HCT116 (cell line): Measurements from ENCODE around the gene FMN1. TPM values are rescaled to one million over a fixed set of nuclear protein-coding genes. Genes with fewer than 3 reads are reported as not detected.
A peak's percentile ranks its signal among the peaks of the same experiment; 100 is the strongest.

Experiments used
- ATAC-seq: fragments of 200-7000 bp; cut with Tn5 transposase; 2 replicates; pipeline ENCODE4 v1.9.1; 2020; ENCODE audit warnings: mild to moderate bottlenecking, moderate library complexity
- BruUV-seq: library from RNA; stranded (reverse); fragments of 400-500 nt; replicated peaks from 2 replicates; lab custom pipeline; 2021; lab: Mats Ljungman, UMichigan
- CTCF ChIA-PET: fragments of 300-600 bp; sonication (Branson Sonifier 250); formaldehyde crosslinking; loops from one replicate; lab custom pipeline; 2021; ENCODE audit warnings: antibody characterized with exemption; lab: Charles Lee
- POLR2A ChIA-PET: fragments of 300-600, 350-600 bp; sonication (Branson Sonifier 250); formaldehyde crosslinking; loops from one replicate; lab custom pipeline; 2021; ENCODE audit warnings: antibody characterized with exemption; lab: Charles Lee
- RAD21 ChIA-PET, 2 experiments: fragments of 300-600 bp; sonication (Branson Sonifier 250); formaldehyde crosslinking; loops; one replicate each; lab custom pipeline; 2023; ENCODE audit warnings: low total read pairs in 2 of 2; ENCODE audit not compliant: uncharacterized antibody in 2 of 2, unreplicated experiment in 2 of 2, low non-redundant PET in 1 of 2; lab: Charles Lee
- DNase-seq: peaks from one replicate; pipeline ENCODE4 v3.0.0-alpha.2; 2010; ENCODE audit warnings: low read depth, low spot score
- H2AFZ ChIP-seq: fragments of 200-600 bp; shearing (Covaris generic), sonication (generic); 2 replicates; pipeline ENCODE4 v1.6.1; 2017; ENCODE audit warnings: low read depth, mixed run types, mixed read lengths, antibody characterized with exemption, low read length; ENCODE audit not compliant: poor library complexity, severe bottlenecking
- H3K27ac ChIP-seq: 2 replicates; pipeline ENCODE4 v1.5.1; 2012; ENCODE audit warnings: low read depth, low read length
- H3K27me3 ChIP-seq: fragments of 200-600 bp; sonication (generic); 2 replicates; pipeline ENCODE4 v1.6.1; 2016; ENCODE audit warnings: mixed run types, low read length, mixed read lengths; ENCODE audit not compliant: insufficient read depth
- H3K36me3 ChIP-seq, 2 experiments: fragments of 200-500 bp in 1 of 2; fragments of 200-600 bp in 1 of 2; sonication (Bioruptor generic) in 1 of 2; sonication (generic) in 1 of 2; 2 replicates each; pipeline versions ENCODE4 v1.5.1 to v1.6.1; 2014 to 2016; ENCODE audit warnings: low read length in 2 of 2, inconsistent platforms in 1 of 2, mixed read lengths in 1 of 2, mixed run types in 1 of 2; ENCODE audit not compliant: insufficient read depth in 2 of 2, control insufficient read depth in 1 of 2
- H3K4me1 ChIP-seq, 2 experiments: fragments of 200-600 bp in 1 of 2; sonication (generic) in 1 of 2; 2 replicates each; pipeline versions ENCODE4 v1.5.1 to v1.6.1; 2012 to 2017; ENCODE audit warnings: low read length in 2 of 2, inconsistent platforms in 1 of 2, mild to moderate bottlenecking in 1 of 2, mixed read lengths in 1 of 2, mixed run types in 1 of 2, moderate library complexity in 1 of 2; ENCODE audit not compliant: insufficient read depth in 2 of 2, control insufficient read depth in 1 of 2
- H3K4me2 ChIP-seq: fragments of 200-600 bp; sonication (generic); 2 replicates; pipeline ENCODE4 v1.6.1; 2017; ENCODE audit warnings: mixed run types, low read length, mixed read lengths
- H3K4me3 ChIP-seq, 2 experiments: fragments of 200-600 bp in 1 of 2; sonication (generic) in 1 of 2; replicated peaks in 1 of 2; 2 replicates each; pipeline ENCODE4 v1.5.1; 2011 to 2016; ENCODE audit warnings: low read length in 2 of 2, control low read depth in 1 of 2, low read depth in 1 of 2, mild to moderate bottlenecking in 1 of 2, mixed read lengths in 1 of 2, mixed run types in 1 of 2
- H3K79me2 ChIP-seq: fragments of 200-600 bp; sonication (generic); 2 replicates; pipeline ENCODE4 v1.6.1; 2017; ENCODE audit warnings: mild to moderate bottlenecking, mixed run types, low read length, moderate library complexity, mixed read lengths; ENCODE audit not compliant: insufficient read depth
- H3K9ac ChIP-seq: fragments of 200-600 bp; sonication (generic); 2 replicates; pipeline ENCODE4 v1.6.1; 2016; ENCODE audit warnings: low read length, mixed read lengths
- H3K9me2 ChIP-seq: fragments of 200-600 bp; sonication (generic), shearing (Covaris generic); 2 replicates; pipeline ENCODE4 v1.6.1; 2017; ENCODE audit warnings: mixed run types, mild to moderate bottlenecking, moderate library complexity; ENCODE audit not compliant: insufficient read depth
- H3K9me3 ChIP-seq, 2 experiments: fragments of 200-500 bp in 1 of 2; fragments of 200-600 bp in 1 of 2; sonication (Bioruptor generic) in 1 of 2; sonication (generic) in 1 of 2; 2 replicates each; pipeline ENCODE4 v1.6.1; 2014 to 2017; ENCODE audit warnings: low read length in 2 of 2, mixed read lengths in 2 of 2, inconsistent platforms in 1 of 2, low read depth in 1 of 2, mild to moderate bottlenecking in 1 of 2, mixed run types in 1 of 2, moderate library complexity in 1 of 2; ENCODE audit not compliant: control insufficient read depth in 1 of 2, insufficient read depth in 1 of 2
- H4K20me1 ChIP-seq: fragments of 200-600 bp; sonication (generic), shearing (Covaris generic); 2 replicates; pipeline ENCODE4 v1.6.1; 2017; ENCODE audit warnings: mixed run types, mild to moderate bottlenecking, moderate library complexity; ENCODE audit not compliant: insufficient read depth
- ELF1 ChIP-seq: IDR thresholded peaks from 2 replicates; pipeline ENCODE4 v1.6.1; 2012; ENCODE audit warnings: low read depth, borderline replicate concordance
- FOSL1 ChIP-seq: IDR thresholded peaks from 2 replicates; pipeline ENCODE4 v1.6.1; 2012; ENCODE audit warnings: low read depth
- JUND ChIP-seq: IDR thresholded peaks from 2 replicates; pipeline ENCODE4 v1.6.1; 2012
- RAD21 ChIP-seq: IDR thresholded peaks from 2 replicates; pipeline ENCODE4 v1.6.1; 2012; ENCODE audit warnings: low read depth, mild to moderate bottlenecking
- SRF ChIP-seq: IDR thresholded peaks from 2 replicates; pipeline ENCODE4 v1.6.1; 2012; ENCODE audit warnings: low read depth
- TCF7L2 ChIP-seq: IDR thresholded peaks from 2 replicates; pipeline ENCODE4 v1.7.0; 2011; ENCODE audit warnings: borderline replicate concordance, inconsistent platforms; ENCODE audit not compliant: insufficient read depth, insufficient read length; ENCODE audit errors: extremely low read depth
- intact Hi-C: fragments of 100-400 bp; cut with micrococcal nuclease; formaldehyde crosslinking; loops from 2 replicates; pipeline ENCODE4 v1.10.0; 2022
- total RNA-seq: library from RNA; stranded (reverse); gene quantifications from one replicate; pipeline ENCODE4 v1.2.1, GENCODE V29; 2021; ENCODE audit not compliant: unreplicated experiment
- TF ChIP-seq, protein P1 (sequence below), 3 experiments: fragments of 200-600 bp in 1 of 3; sonication (generic) in 1 of 3; IDR thresholded peaks in 2 of 3; conservative IDR thresholded peaks in 1 of 3; 2 replicates each; pipeline ENCODE4 v1.5.1; 2012 to 2017; ENCODE audit warnings: low read depth in 2 of 3, low read length in 2 of 3, antibody characterized with exemption in 1 of 3, borderline replicate concordance in 1 of 3, control low read depth in 1 of 3, mild to moderate bottlenecking in 1 of 3, mixed read lengths in 1 of 3, mixed run types in 1 of 3, moderate library complexity in 1 of 3; ENCODE audit not compliant: insufficient read depth in 1 of 3
- TF ChIP-seq, protein P2 (sequence below): IDR thresholded peaks from 2 replicates; pipeline ENCODE4 v1.6.1; 2012; ENCODE audit warnings: low read depth
- TF ChIP-seq, protein P3 (sequence below): IDR thresholded peaks from 2 replicates; pipeline ENCODE4 v1.6.1; 2011; ENCODE audit warnings: mild to moderate bottlenecking, low read length, moderate library complexity; ENCODE audit not compliant: insufficient replicate concordance; ENCODE audit errors: extremely low read depth

FMN1 gene
- total RNA-seq, 1 experiment from 2014 or later: 0.39 TPM

DNA sequence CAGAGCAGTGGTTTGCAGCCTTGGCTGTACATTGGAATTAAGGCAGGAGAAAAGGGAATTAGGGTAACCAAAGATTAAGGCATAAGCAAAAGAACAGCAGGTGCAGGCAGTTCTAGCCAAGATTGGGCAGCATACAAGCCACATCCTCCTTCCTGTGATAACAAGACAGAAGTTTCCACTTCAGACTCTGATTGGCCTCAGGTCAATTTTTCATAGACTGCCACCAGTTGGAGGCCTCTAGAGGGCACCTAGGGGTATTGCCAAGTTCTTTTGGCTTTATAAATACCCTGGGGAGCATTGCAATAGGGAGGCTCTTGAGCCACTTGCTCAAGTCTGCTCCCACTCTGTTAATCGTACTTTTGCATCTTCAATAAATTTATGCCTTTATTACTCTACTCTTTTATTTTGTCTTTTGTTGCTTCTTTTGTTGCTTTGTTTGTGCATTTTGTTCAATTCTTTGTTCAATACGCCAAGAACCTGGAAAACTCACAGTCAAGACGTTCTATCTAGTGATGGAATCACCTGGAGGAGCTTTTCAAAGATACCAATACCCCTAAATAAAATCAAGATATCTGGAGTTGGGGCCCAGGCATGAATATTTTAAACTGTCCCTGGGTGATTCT is 32.2 kb upstream of the FMN1 start:
- intact Hi-C loops: loop anchor here (10.0 kb wide), 1 partner anchor 142 kb away; no protein-coding TSS in a partner anchor
- Histone ChIP-seq H2AFZ (no peak overlapping the region), H4K20me1 (no peaks in the 10 kb centered on the region), H3K4me3 (no peak overlapping the region), H3K4me1 (no peaks in the 10 kb centered on the region), H3K27ac (no peak overlapping the region), H3K4me2 (no peak overlapping the region), H3K36me3 (no peaks in the 10 kb centered on the region), H3K9me2 (no peaks in the 10 kb centered on the region), H3K27me3 (no peaks in the 10 kb centered on the region), H3K9me3 (no peaks in the 10 kb centered on the region), H3K79me2 (no peaks in the 10 kb centered on the region), H3K9ac (no peak overlapping the region)
- CTCF ChIA-PET: interaction anchor here (0.9 to 1.5 kb wide), 2 partner anchors 11 to 474 kb away, joined by 4 to 6 read pairs; no protein-coding TSS in a partner anchor
- TF ChIP-seq RAD21: peak; percentile 27; the same call in 1 of the 2 replicates
- TF ChIP-seq, protein P1, sequence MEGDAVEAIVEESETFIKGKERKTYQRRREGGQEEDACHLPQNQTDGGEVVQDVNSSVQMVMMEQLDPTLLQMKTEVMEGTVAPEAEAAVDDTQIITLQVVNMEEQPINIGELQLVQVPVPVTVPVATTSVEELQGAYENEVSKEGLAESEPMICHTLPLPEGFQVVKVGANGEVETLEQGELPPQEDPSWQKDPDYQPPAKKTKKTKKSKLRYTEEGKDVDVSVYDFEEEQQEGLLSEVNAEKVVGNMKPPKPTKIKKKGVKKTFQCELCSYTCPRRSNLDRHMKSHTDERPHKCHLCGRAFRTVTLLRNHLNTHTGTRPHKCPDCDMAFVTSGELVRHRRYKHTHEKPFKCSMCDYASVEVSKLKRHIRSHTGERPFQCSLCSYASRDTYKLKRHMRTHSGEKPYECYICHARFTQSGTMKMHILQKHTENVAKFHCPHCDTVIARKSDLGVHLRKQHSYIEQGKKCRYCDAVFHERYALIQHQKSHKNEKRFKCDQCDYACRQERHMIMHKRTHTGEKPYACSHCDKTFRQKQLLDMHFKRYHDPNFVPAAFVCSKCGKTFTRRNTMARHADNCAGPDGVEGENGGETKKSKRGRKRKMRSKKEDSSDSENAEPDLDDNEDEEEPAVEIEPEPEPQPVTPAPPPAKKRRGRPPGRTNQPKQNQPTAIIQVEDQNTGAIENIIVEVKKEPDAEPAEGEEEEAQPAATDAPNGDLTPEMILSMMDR (IDR thresholded peaks at IDR 0.05 in 2 of 3, conservative IDR thresholded peaks at IDR 0.05 in 1 of 3; ENCODE audit: borderline replicate concordance in 1 of 3, insufficient read depth in 1 of 3, low read depth in 2 of 3, low read length in 2 of 3): peak; percentile 12 to 69 (median 58); a peak in 4 of 6 replicates
- TF ChIP-seq TCF7L2: no peak
- TF ChIP-seq, protein P2, sequence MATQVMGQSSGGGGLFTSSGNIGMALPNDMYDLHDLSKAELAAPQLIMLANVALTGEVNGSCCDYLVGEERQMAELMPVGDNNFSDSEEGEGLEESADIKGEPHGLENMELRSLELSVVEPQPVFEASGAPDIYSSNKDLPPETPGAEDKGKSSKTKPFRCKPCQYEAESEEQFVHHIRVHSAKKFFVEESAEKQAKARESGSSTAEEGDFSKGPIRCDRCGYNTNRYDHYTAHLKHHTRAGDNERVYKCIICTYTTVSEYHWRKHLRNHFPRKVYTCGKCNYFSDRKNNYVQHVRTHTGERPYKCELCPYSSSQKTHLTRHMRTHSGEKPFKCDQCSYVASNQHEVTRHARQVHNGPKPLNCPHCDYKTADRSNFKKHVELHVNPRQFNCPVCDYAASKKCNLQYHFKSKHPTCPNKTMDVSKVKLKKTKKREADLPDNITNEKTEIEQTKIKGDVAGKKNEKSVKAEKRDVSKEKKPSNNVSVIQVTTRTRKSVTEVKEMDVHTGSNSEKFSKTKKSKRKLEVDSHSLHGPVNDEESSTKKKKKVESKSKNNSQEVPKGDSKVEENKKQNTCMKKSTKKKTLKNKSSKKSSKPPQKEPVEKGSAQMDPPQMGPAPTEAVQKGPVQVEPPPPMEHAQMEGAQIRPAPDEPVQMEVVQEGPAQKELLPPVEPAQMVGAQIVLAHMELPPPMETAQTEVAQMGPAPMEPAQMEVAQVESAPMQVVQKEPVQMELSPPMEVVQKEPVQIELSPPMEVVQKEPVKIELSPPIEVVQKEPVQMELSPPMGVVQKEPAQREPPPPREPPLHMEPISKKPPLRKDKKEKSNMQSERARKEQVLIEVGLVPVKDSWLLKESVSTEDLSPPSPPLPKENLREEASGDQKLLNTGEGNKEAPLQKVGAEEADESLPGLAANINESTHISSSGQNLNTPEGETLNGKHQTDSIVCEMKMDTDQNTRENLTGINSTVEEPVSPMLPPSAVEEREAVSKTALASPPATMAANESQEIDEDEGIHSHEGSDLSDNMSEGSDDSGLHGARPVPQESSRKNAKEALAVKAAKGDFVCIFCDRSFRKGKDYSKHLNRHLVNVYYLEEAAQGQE: no peak
- no peak for TF ChIP-seq SRF
- no peak for TF ChIP-seq JUND
- TF ChIP-seq ELF1: no peak
- no peak for TF ChIP-seq FOSL1
- TF ChIP-seq, protein P3, sequence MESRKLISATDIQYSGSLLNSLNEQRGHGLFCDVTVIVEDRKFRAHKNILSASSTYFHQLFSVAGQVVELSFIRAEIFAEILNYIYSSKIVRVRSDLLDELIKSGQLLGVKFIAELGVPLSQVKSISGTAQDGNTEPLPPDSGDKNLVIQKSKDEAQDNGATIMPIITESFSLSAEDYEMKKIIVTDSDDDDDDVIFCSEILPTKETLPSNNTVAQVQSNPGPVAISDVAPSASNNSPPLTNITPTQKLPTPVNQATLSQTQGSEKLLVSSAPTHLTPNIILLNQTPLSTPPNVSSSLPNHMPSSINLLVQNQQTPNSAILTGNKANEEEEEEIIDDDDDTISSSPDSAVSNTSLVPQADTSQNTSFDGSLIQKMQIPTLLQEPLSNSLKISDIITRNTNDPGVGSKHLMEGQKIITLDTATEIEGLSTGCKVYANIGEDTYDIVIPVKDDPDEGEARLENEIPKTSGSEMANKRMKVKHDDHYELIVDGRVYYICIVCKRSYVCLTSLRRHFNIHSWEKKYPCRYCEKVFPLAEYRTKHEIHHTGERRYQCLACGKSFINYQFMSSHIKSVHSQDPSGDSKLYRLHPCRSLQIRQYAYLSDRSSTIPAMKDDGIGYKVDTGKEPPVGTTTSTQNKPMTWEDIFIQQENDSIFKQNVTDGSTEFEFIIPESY: no peak
- RAD21 ChIA-PET: no interaction called here
- POLR2A ChIA-PET: no interaction called here
- ATAC-seq (peak; percentile 96), DNase-seq (peak; percentile 70)
- no TSS peak for BruUV-seq
